Measurements from ENCODE around the gene DGAT2L6.

The DGAT2L6 gene

GRCh38 chrX:70247252-70247651 lies 70.0 kb downstream of the DGAT2L6 start:
- H3K27me3 ChIP-seq (replicated peaks; ENCODE audit: insufficient read depth, low read length): no peaks in the 10 kb centered on the region
- no peaks in the 10 kb centered on the region for H3K9me3 ChIP-seq (replicated peaks; ENCODE audit: insufficient read depth, low read length)
- DNase-seq: no peak
- H3F3A ChIP-seq (ENCODE audit: insufficient read depth, low read length): no peaks in the 10 kb centered on the region
- H3K36me3 ChIP-seq (replicated peaks; ENCODE audit: insufficient read depth, low read length): no peaks in the 10 kb centered on the region
- H3K9me2 ChIP-seq (replicated peaks; ENCODE audit: insufficient read depth, low read length): no peaks in the 10 kb centered on the region
- no peak overlapping the region for H3K4me2 ChIP-seq (ENCODE audit: low read depth, low read length)
- H4K20me1 ChIP-seq (ENCODE audit: insufficient read depth, low read length): no peaks in the 10 kb centered on the region
- no peak overlapping the region for H3K4me3 ChIP-seq (ENCODE audit: low read length)
- H3K27ac ChIP-seq (ENCODE audit: low read length): no peak overlapping the region
- no peaks in the 10 kb centered on the region for H3K4me1 ChIP-seq (ENCODE audit: low read length)
- TF ChIP-seq CTCF (IDR thresholded peaks at IDR 0.05; ENCODE audit: low read length) (no peak), EZH2 (optimal IDR thresholded peaks at IDR 0.05; ENCODE audit: low read depth, low read length) (no peak), EZH2phosphoT487 (IDR thresholded peaks at IDR 0.05; ENCODE audit: low read length) (no peak)
- H2AFZ ChIP-seq (ENCODE audit: low read length): no peak overlapping the region
- H3K9ac ChIP-seq (ENCODE audit: low read length): no peak overlapping the region
- no peaks in the 10 kb centered on the region for H3K79me2 ChIP-seq (ENCODE audit: low read length)

GRCh38 chrX:70252491-70252890 lies 75.2 kb downstream of the DGAT2L6 start:
- Histone ChIP-seq H3F3A (ENCODE audit: insufficient read depth, low read length) (no peaks in the 10 kb centered on the region), H3K79me2 (ENCODE audit: low read length) (no peaks in the 10 kb centered on the region), H3K9me3 (replicated peaks; ENCODE audit: insufficient read depth, low read length) (no peaks in the 10 kb centered on the region), H3K9ac (ENCODE audit: low read length) (no peak overlapping the region), H4K20me1 (ENCODE audit: insufficient read depth, low read length) (no peaks in the 10 kb centered on the region), H2AFZ (ENCODE audit: low read length) (no peak overlapping the region), H3K4me3 (ENCODE audit: low read length) (no peak overlapping the region), H3K4me2 (ENCODE audit: low read depth, low read length) (no peak overlapping the region), H3K27ac (ENCODE audit: low read length) (no peak overlapping the region), H3K4me1 (ENCODE audit: low read length) (no peaks in the 10 kb centered on the region), H3K36me3 (replicated peaks; ENCODE audit: insufficient read depth, low read length) (no peaks in the 10 kb centered on the region), H3K27me3 (replicated peaks; ENCODE audit: insufficient read depth, low read length) (no peaks in the 10 kb centered on the region), H3K9me2 (replicated peaks; ENCODE audit: insufficient read depth, low read length) (no peaks in the 10 kb centered on the region)
- TF ChIP-seq CTCF (IDR thresholded peaks at IDR 0.05; ENCODE audit: low read length): no peak
- no peak for TF ChIP-seq EZH2 (optimal IDR thresholded peaks at IDR 0.05; ENCODE audit: low read depth, low read length)
- TF ChIP-seq EZH2phosphoT487 (IDR thresholded peaks at IDR 0.05; ENCODE audit: low read length): no peak
- no peak for DNase-seq

GRCh38 chrX:70253377-70254062 lies 76.2 kb downstream of the DGAT2L6 start:
- H3K27ac ChIP-seq (ENCODE audit: low read length): no peak overlapping the region
- no peaks in the 10 kb centered on the region for H3K27me3 ChIP-seq (replicated peaks; ENCODE audit: insufficient read depth, low read length)
- H3K9ac ChIP-seq (ENCODE audit: low read length): no peak overlapping the region
- H3K9me3 ChIP-seq (replicated peaks; ENCODE audit: insufficient read depth, low read length): no peaks in the 10 kb centered on the region
- TF ChIP-seq EZH2 (optimal IDR thresholded peaks at IDR 0.05; ENCODE audit: low read depth, low read length) (no peak), CTCF (IDR thresholded peaks at IDR 0.05; ENCODE audit: low read length) (no peak), EZH2phosphoT487 (IDR thresholded peaks at IDR 0.05; ENCODE audit: low read length) (no peak)
- H3K4me3 ChIP-seq (ENCODE audit: low read length): no peak overlapping the region
- no peak overlapping the region for H3K4me2 ChIP-seq (ENCODE audit: low read depth, low read length)
- DNase-seq: no peak
- H3K79me2 ChIP-seq (ENCODE audit: low read length): no peaks in the 10 kb centered on the region
- no peaks in the 10 kb centered on the region for H3F3A ChIP-seq (ENCODE audit: insufficient read depth, low read length)
- H3K4me1 ChIP-seq (ENCODE audit: low read length): no peaks in the 10 kb centered on the region
- H3K36me3 ChIP-seq (replicated peaks; ENCODE audit: insufficient read depth, low read length): no peaks in the 10 kb centered on the region
- H3K9me2 ChIP-seq (replicated peaks; ENCODE audit: insufficient read depth, low read length): no peaks in the 10 kb centered on the region
- no peaks in the 10 kb centered on the region for H4K20me1 ChIP-seq (ENCODE audit: insufficient read depth, low read length)
- H2AFZ ChIP-seq (ENCODE audit: low read length): no peak overlapping the region
